ENCODE measurements around the gene TNPO2.

The TNPO2 gene

DNA sequence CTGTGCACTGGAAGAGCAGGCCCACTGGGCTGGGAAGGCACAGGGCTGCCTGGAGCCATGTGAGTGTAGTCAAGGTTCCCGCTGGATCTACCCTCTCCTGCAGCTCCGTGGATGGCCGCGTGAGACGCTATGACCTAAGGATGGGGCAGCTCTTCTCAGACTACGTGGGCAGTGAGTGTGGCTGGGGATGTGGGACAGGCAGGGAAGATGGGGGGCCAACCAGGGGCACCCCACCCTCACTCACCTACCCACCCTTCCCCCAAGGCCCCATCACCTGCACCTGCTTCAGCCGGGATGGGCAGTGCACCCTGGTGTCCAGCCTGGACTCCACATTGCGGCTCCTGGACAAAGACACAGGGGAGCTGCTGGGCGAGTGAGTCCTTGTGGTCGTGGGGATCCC is 51.0 kb downstream of the TNPO2 start:
- DNase-seq (ENCODE audit: low spot score): no peak
- TF ChIP-seq, protein P1, sequence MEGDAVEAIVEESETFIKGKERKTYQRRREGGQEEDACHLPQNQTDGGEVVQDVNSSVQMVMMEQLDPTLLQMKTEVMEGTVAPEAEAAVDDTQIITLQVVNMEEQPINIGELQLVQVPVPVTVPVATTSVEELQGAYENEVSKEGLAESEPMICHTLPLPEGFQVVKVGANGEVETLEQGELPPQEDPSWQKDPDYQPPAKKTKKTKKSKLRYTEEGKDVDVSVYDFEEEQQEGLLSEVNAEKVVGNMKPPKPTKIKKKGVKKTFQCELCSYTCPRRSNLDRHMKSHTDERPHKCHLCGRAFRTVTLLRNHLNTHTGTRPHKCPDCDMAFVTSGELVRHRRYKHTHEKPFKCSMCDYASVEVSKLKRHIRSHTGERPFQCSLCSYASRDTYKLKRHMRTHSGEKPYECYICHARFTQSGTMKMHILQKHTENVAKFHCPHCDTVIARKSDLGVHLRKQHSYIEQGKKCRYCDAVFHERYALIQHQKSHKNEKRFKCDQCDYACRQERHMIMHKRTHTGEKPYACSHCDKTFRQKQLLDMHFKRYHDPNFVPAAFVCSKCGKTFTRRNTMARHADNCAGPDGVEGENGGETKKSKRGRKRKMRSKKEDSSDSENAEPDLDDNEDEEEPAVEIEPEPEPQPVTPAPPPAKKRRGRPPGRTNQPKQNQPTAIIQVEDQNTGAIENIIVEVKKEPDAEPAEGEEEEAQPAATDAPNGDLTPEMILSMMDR (IDR thresholded peaks at IDR 0.05; ENCODE audit: extremely low read depth, missing control alignments): no peak

DNA sequence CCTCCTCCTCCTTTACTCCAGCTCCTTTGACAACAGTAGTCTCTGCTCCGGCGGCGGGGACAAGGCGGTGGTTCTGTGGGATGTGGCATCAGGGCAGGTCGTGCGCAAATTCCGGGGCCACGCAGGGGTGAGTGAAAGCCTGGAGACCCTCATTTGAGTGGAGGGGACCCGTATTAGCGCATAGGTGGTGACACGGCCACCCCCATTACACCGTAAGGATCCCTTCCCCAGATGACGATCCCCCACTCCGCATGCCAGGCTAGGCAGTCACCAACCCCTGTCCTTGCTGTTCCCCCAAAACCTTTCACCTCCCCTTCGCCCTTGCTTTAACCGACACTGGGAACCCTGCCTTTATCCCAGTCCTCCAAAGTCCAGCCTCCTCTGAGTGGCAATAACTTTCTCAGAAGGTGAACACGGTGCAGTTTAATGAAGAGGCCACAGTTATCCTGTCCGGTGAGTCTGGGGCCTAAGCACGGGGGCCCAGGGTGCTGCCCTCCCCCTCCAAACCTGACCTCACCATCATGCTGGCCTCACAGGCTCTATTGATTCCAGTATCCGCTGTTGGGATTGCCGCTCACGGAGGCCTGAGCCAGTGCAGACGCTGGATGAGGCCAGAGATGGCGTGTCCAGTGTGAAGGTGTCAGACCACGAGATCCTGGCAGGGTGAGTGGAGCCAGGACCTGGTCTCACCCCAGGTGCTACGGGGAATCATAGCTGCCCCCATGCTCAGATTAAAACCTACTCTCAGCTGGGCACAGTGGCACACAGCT is 53.4 kb downstream of the TNPO2 start:
- no peak for DNase-seq (ENCODE audit: low spot score)
- TF ChIP-seq, protein P1 (IDR thresholded peaks at IDR 0.05; ENCODE audit: extremely low read depth, missing control alignments): no peak

DNA sequence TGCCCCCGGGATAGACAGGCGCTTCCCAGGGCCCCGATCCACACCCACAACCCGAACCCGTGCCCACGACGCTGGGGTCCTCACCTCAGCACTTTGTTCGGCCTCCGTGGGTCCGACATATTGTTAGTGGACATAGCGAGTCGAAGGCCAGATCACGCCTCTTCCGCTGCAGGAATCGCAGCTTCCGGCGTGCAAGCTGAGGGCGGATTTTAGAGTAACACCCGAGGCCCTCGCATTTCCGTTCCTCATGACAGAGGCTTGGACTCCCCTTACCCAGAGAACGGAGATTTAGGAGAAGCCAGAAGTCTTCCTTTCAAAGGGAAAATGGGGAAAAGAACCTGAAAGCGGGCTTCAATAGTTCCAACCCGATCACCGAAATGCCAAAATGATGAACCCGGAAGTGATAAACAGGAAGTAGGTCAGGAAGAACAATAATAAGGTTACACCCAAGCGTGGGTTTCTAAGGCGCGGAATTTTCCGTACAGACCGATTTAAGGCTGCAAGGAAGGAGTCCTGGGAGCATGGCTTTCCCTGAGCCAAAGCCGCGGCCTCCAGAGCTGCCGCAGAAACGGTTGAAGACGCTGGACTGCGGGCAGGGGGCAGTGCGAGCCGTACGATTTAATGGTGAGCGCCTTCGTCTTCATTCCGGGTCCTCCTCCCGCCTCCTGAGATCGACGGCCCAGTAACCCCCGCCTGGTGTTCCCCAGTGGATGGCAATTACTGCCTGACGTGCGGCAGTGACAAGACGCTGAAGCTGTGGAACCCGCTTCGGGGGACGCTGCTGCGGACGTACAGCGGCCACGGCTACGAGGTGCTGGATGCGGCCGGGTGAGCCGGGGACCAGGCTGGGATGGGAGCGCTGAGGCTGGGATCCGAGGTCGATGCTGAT is 54.2 kb downstream of the TNPO2 start:
- DNase-seq (ENCODE audit: low spot score): peak; percentile 84

DNA sequence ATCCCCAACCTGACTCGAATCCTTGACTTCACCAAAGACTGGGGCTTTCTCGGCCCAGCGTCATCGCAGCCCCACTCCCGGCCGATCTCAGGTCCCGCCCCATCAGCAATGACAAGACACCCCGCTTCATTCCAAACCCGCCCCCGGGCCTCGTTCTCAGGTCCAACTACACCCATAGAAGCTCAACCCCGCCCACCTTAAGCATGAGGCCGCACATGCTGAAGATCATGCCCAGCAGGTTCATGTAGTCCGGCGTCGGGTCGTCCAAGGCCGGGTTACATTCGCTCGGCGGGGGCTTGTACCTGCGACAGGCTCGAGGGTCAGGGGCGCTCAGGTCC is 54.8 kb downstream of the TNPO2 start:
- TF ChIP-seq, protein P1 (IDR thresholded peaks at IDR 0.05; ENCODE audit: extremely low read depth, missing control alignments): no peak
- no peak for DNase-seq (ENCODE audit: low spot score)

More for the DNA sequence above, 54.2 kb downstream of the TNPO2 start:
- TF ChIP-seq, protein P1 (IDR thresholded peaks at IDR 0.05; ENCODE audit: extremely low read depth, missing control alignments): no peak

DNA sequence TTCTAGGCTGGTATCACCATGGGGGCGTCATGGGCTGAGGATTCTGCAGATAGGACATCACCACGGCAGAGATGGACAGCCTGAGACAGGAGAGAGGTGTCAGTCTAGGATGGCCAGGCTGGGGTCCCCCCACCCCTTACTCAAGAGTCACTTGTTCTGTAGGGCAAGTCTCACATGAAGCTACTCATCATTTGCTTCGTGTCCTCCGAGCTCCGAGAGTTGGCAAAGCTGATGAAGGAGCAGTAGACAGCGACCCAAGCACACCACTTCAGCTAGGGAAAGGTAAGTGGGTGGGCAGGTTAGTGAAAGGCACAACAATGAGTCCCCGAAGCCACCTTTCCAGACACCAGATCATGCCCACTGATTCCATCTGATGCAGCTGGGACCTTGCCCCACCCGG is 55.4 kb downstream of the TNPO2 start:
- no peak for DNase-seq (ENCODE audit: low spot score)
- TF ChIP-seq, protein P1 (IDR thresholded peaks at IDR 0.05; ENCODE audit: extremely low read depth, missing control alignments): no peak

DNA sequence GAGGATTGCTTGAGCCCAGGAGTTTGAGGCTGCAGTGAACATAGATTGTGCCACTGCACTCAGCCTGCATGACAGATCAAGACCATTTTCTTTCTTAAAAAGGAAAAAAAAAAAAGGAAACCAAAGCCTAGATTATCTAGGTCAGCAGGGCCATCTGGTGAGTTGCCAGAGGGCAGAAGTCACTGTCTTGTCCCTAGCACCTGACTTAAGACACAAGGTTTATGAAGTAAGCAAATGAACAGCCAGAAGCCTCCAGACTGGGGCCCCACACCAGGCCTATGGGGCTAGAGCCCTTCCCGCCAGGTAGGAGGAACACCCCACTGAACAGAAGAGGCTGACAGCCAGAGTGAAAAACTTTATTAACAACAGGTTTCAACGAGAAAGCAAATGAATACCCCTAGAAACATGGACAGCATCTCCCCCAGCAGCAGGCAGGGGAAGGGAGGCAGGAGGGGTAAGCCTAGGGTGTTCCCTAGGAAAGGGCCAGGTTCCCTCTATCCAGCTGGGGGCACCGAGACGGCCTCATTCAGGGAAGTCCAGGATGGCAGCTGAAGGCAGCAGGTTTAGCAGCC is 55.9 kb downstream of the TNPO2 start:
- no peak for DNase-seq (ENCODE audit: low spot score)
- TF ChIP-seq, protein P1 (IDR thresholded peaks at IDR 0.05; ENCODE audit: extremely low read depth, missing control alignments): no peak
